Measurements from ENCODE around the gene SH2D6. TPM values are rescaled to one million over a fixed set of nuclear protein-coding genes. Genes with fewer than 3 reads are reported as not detected.
A peak's percentile ranks its signal among the peaks of the same experiment; 100 is the strongest.

Gene SH2D6
- total and polyA plus RNA-seq, 4 experiments from 2014 or later, result 1.5 to 1.6 TPM; not detected in 2

DNA sequence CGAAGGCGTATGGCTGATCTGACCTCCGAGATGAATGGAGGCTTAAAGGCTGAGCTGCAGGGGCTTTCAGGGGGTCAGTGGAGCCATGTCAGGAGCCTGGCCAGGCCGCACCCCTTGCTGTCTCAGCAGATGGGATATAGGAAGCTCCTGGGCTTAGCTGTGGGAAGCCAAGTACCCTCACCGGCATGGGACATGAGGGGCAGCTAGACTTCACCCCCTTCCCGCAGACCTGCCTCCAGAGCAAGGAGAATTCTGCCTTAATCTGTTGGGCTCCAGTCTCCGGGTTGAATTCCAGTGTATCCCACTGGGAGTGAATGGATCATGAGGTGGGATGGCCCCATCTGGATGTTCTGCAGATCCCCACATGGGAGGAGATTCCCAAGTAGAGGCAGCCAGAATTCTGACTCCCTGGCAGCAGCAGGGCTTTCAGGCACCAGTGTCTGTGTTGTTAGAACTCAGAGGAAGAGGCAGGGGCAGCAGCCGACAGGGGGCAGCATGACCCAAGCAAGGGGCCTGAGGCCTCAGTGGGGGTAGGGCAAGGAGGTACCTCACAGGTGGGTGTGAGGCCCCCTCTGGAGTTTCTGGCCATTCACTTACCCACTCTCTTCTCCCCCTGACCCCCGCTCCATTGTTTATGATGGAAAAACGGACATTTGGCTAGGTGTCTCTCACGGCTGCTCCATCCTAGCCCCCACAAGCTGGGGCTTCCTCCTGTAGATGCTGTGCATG is 27.4 kb upstream of the SH2D6 start:
- Mint-ChIP-seq H3K4me3 (no peak overlapping the region), H3K27ac (peak overlapping the region in 4 of 7 donors; percentile 13 to 86 (median 50)), H3K27me3 (no peaks in the 10 kb centered on the region), H3K36me3 (peaks cover 19 to 42% of the 10 kb centered on the region in 2 donors), H3K4me1 (peaks cover 4 to 9% (median 6%) of the 10 kb centered on the region in 4 donors), H3K9me3 (no peaks in the 10 kb centered on the region)
- Histone ChIP-seq H3K36me3 (ENCODE audit: insufficient read depth, low read length) (peaks cover 20% of the 10 kb centered on the region), H3K27me3 (ENCODE audit: insufficient read depth, low read length) (no peaks in the 10 kb centered on the region), H3K27ac (ENCODE audit: low read depth, low read length) (no peak overlapping the region), H3K4me1 (ENCODE audit: insufficient read depth, low read length) (peaks cover 15% of the 10 kb centered on the region), H3K9me3 (ENCODE audit: control insufficient read depth in 1 of 2, low read length in 2 of 2) (no peaks in the 10 kb centered on the region), H3K4me3 (ENCODE audit: low read length in 2 of 2) (no peak overlapping the region)
- ChIA-PET CTCF (ENCODE audit: partially characterized antibody) (interaction anchor here (1.1 to 11.5 kb wide), 6 partner anchors 29 to 246 kb away, joined by 3 to 147 read pairs (median 5); partner anchors contain the start of gene SH2D6), POLR2A (ENCODE audit: partially characterized antibody) (interaction anchor here (1.2 to 3.3 kb wide), 4 partner anchors 28 to 160 kb away, joined by 3 to 12 read pairs (median 6); partner anchors contain the start of genes MAT2A, SH2D6 and TGOLN2)
- DNase-seq, result peak; percentile 53 to 67 (median 60)
- intact Hi-C loops (cut with micrococcal nuclease), result loop anchor here (1.0 kb wide), 3 partner anchors 29 to 316 kb away; no protein-coding TSS in a partner anchor

GRCh38 chr2:85393836-85394235 is 24.7 kb upstream of the SH2D6 start:
- H3K4me3 Mint-ChIP-seq, result no peak overlapping the region
- ChIA-PET POLR2A (ENCODE audit: partially characterized antibody) (no interaction called here), CTCF (ENCODE audit: partially characterized antibody) (interaction anchor here (6.2 to 11.5 kb wide), 2 partner anchors 26 to 158 kb away, joined by 48 to 147 read pairs; partner anchors contain the start of gene SH2D6)
- intact Hi-C loops (cut with micrococcal nuclease), result no loop called here
- no peak for DNase-seq
- H3K4me1 Mint-ChIP-seq, result peaks cover 4 to 9% (median 6%) of the 10 kb centered on the region in 4 donors
- Histone ChIP-seq H3K4me3 (ENCODE audit: low read length in 2 of 2) (no peak overlapping the region), H3K27me3 (ENCODE audit: insufficient read depth, low read length) (no peaks in the 10 kb centered on the region), H3K27ac (ENCODE audit: low read depth, low read length) (no peak overlapping the region), H3K4me1 (ENCODE audit: insufficient read depth, low read length) (peaks cover 15% of the 10 kb centered on the region), H3K9me3 (ENCODE audit: control insufficient read depth in 1 of 2, low read length in 2 of 2) (no peaks in the 10 kb centered on the region), H3K36me3 (ENCODE audit: insufficient read depth, low read length) (peaks cover 14% of the 10 kb centered on the region)
- peaks cover 14 to 28% of the 10 kb centered on the region in 2 donors for H3K36me3 Mint-ChIP-seq
- H3K27ac Mint-ChIP-seq, result peak overlapping the region in 4 of 7 donors; percentile 4 to 71 (median 33)
- H3K9me3 Mint-ChIP-seq, result no peaks in the 10 kb centered on the region
- H3K27me3 Mint-ChIP-seq, result no peaks in the 10 kb centered on the region

GRCh38 chr2:85394261-85394681 is 24.2 kb upstream of the SH2D6 start:
- CTCF ChIA-PET (ENCODE audit: partially characterized antibody), result interaction anchor here (6.2 to 11.5 kb wide), 2 partner anchors 26 to 158 kb away, joined by 48 to 147 read pairs; partner anchors contain the start of gene SH2D6
- peaks cover 14% of the 10 kb centered on the region for H3K36me3 ChIP-seq (ENCODE audit: insufficient read depth, low read length)
- intact Hi-C loops (cut with micrococcal nuclease), result no loop called here

DNA sequence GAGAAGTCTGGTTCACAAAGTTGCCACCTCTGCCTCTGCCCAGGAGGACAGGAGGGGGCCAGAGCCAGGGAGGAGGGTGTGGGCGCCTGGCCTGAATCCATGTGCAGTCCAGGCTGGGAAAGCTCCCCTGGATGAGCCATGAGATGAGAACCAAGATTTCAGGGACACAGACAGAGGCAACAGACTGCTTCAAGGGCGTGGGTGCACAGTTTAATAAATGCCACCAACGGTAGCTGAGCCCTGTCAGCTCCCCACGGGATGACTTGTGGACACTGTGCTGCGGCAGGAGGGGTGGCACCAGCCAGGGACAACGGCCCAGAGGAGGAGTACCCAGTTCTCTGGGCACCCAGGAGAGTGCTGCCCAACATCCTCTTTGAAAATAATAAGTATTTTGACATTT is 23.5 kb upstream of the SH2D6 start:
- DNase-seq, result no peak
- Histone ChIP-seq H3K4me1 (ENCODE audit: insufficient read depth, low read length) (peaks cover 15% of the 10 kb centered on the region), H3K4me3 (ENCODE audit: low read length in 2 of 2) (no peak overlapping the region), H3K36me3 (ENCODE audit: insufficient read depth, low read length) (peaks cover 14% of the 10 kb centered on the region), H3K9me3 (ENCODE audit: control insufficient read depth in 1 of 2, low read length in 2 of 2) (no peaks in the 10 kb centered on the region), H3K27ac (ENCODE audit: low read depth, low read length) (no peak overlapping the region), H3K27me3 (ENCODE audit: insufficient read depth, low read length) (no peaks in the 10 kb centered on the region)
- H3K36me3 Mint-ChIP-seq, result peaks cover 13 to 24% of the 10 kb centered on the region in 2 donors
- H3K4me3 Mint-ChIP-seq, result no peak overlapping the region
- H3K9me3 Mint-ChIP-seq, result no peaks in the 10 kb centered on the region
- no peaks in the 10 kb centered on the region for H3K27me3 Mint-ChIP-seq
- intact Hi-C loops (cut with micrococcal nuclease), result no loop called here
- peak overlapping the region in 1 of 7 donors; percentile 29 for H3K27ac Mint-ChIP-seq
- POLR2A ChIA-PET (ENCODE audit: partially characterized antibody), result no interaction called here
- H3K4me1 Mint-ChIP-seq, result peaks cover 4 to 9% (median 6%) of the 10 kb centered on the region in 4 donors
- CTCF ChIA-PET (ENCODE audit: partially characterized antibody), result interaction anchor here (11.5 kb wide), 1 partner anchor 157 kb away, joined by 147 read pairs; no protein-coding TSS in a partner anchor

More at GRCh38 chr2:85394261-85394681, 24.2 kb upstream of the SH2D6 start:
- peaks cover 15% of the 10 kb centered on the region for H3K4me1 ChIP-seq (ENCODE audit: insufficient read depth, low read length)
- Mint-ChIP-seq H3K36me3 (peaks cover 13 to 26% of the 10 kb centered on the region in 2 donors), H3K9me3 (no peaks in the 10 kb centered on the region), H3K27me3 (no peaks in the 10 kb centered on the region), H3K4me3 (no peak overlapping the region), H3K4me1 (peaks cover 4 to 9% (median 6%) of the 10 kb centered on the region in 4 donors), H3K27ac (peak overlapping the region in 4 of 7 donors; percentile 7 to 57 (median 42))
- H3K27me3 ChIP-seq (ENCODE audit: insufficient read depth, low read length), result no peaks in the 10 kb centered on the region
- no peak for DNase-seq
- H3K27ac ChIP-seq (ENCODE audit: low read depth, low read length), result no peak overlapping the region
- H3K4me3 ChIP-seq (ENCODE audit: low read length in 2 of 2), result no peak overlapping the region
- POLR2A ChIA-PET (ENCODE audit: partially characterized antibody), result no interaction called here
- no peaks in the 10 kb centered on the region for H3K9me3 ChIP-seq (ENCODE audit: control insufficient read depth in 1 of 2, low read length in 2 of 2)

- Histone ChIP-seq H3K27me3 (ENCODE audit: insufficient read depth, low read length) (no peaks in the 10 kb centered on the region), H3K4me3 (ENCODE audit: low read length in 2 of 2) (no peak overlapping the region), H3K36me3 (ENCODE audit: insufficient read depth, low read length) (peaks cover 10% of the 10 kb centered on the region), H3K4me1 (ENCODE audit: insufficient read depth, low read length) (peaks cover 15% of the 10 kb centered on the region), H3K9me3 (ENCODE audit: control insufficient read depth in 1 of 2, low read length in 2 of 2) (no peaks in the 10 kb centered on the region), H3K27ac (ENCODE audit: low read depth, low read length) (no peak overlapping the region)
- POLR2A ChIA-PET (ENCODE audit: partially characterized antibody), result interaction anchor here (1.2 kb wide), 1 partner anchor 164 kb away, joined by 3 read pairs; no protein-coding TSS in a partner anchor
- DNase-seq, result no peak
- Mint-ChIP-seq H3K9me3 (no peaks in the 10 kb centered on the region), H3K36me3 (peaks cover 17 to 27% of the 10 kb centered on the region in 2 donors), H3K4me3 (no peak overlapping the region), H3K27me3 (no peaks in the 10 kb centered on the region), H3K27ac (peak overlapping the region in 1 of 7 donors; percentile 4), H3K4me1 (peaks cover 4 to 9% (median 6%) of the 10 kb centered on the region in 4 donors)
- intact Hi-C loops (cut with micrococcal nuclease), result no loop called here
- CTCF ChIA-PET (ENCODE audit: partially characterized antibody), result interaction anchor here (1.3 kb wide), 1 partner anchor 156 kb away, joined by 4 read pairs; no protein-coding TSS in a partner anchor
Measured at GRCh38 chr2:85395912-85396475, 22.5 kb upstream of the SH2D6 start.

DNA sequence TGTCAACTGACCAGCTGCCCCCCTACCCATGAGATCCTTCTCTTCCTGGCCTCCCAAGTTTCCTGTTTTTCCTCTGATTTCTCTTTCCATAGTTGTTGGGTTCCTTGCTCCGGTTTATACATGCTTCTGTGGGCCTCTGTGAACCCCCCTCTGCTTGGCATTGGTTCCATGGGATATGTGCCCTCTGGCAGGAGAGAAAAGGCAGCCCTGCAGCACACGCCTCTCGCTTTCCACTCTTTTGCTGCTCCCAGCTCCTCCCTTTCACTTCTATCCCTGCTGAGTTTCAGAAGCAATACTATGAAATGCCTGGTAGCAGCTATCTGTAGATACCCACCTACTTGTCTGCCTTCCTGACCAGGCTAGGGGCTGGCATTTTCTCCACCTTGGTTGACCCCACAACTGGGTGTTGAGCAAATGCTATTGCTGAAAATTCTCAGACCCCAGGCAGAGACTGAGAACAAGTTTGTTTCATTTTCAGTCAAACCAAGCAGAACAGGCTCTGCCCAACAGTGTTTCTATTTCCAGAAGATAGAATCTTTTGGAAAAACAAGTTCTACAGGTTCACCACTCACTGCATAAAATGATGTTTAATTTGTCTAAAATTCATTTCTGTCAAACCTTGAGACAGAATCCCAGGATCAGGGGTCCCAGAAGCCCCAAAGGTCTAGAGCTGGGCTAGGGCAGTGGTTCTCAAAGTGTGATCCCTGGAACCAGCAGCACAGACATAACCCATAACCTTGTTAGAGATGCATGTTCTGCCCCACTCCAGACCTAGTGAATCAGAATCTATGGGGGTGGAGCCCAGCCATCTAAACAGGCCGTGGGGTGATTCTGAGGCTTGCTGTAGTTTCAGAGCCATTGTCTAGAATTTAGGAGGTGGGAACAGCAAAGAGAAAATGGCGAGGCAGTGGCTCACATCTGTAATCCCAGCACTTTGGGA is 21.7 kb upstream of the SH2D6 start:
- no peak overlapping the region for H3K4me3 Mint-ChIP-seq
- no peak overlapping the region for H3K27ac ChIP-seq (ENCODE audit: low read depth, low read length)
- no peak for DNase-seq
- no peak overlapping the region for H3K4me3 ChIP-seq (ENCODE audit: low read length in 2 of 2)
- H3K4me1 ChIP-seq (ENCODE audit: insufficient read depth, low read length), result peaks cover 11% of the 10 kb centered on the region
- POLR2A ChIA-PET (ENCODE audit: partially characterized antibody), result interaction anchor here (1.2 kb wide), 1 partner anchor 163 kb away, joined by 3 read pairs; no protein-coding TSS in a partner anchor
- peaks cover 19 to 23% of the 10 kb centered on the region in 2 donors for H3K36me3 Mint-ChIP-seq
- peaks cover 4 to 6% (median 5%) of the 10 kb centered on the region in 4 donors for H3K4me1 Mint-ChIP-seq
- H3K27me3 Mint-ChIP-seq, result no peaks in the 10 kb centered on the region
- no peaks in the 10 kb centered on the region for H3K27me3 ChIP-seq (ENCODE audit: insufficient read depth, low read length)
- H3K9me3 Mint-ChIP-seq, result peaks cover 0 to 2% (median 0%) of the 10 kb centered on the region in 8 donors
- intact Hi-C loops (cut with micrococcal nuclease), result no loop called here
- CTCF ChIA-PET (ENCODE audit: partially characterized antibody), result interaction anchor here (1.3 kb wide), 1 partner anchor 155 kb away, joined by 4 read pairs; no protein-coding TSS in a partner anchor
- H3K27ac Mint-ChIP-seq, result peak overlapping the region in 6 of 7 donors; percentile 24 to 83 (median 46)
- peaks cover 11% of the 10 kb centered on the region for H3K36me3 ChIP-seq (ENCODE audit: insufficient read depth, low read length)
- H3K9me3 ChIP-seq (ENCODE audit: control insufficient read depth in 1 of 2, low read length in 2 of 2), result no peaks in the 10 kb centered on the region
